GM18520 (cell line): ENCODE results near the gene CREBRF.
A peak's percentile ranks its signal among the peaks of the same experiment; 100 is the strongest.
"Not testable (repeated sequence)": the region's sequence is repeated elsewhere in the genome, so short reads cannot be mapped to it uniquely, and the experiment has no call there.

ENCODE experiments used
- ATAC-seq: cut with Tn5 transposase; IDR thresholded peaks from one replicate; pipeline ENCODE4 v1.9.1; 2021; ENCODE audit not compliant: unreplicated experiment

CREBRF gene

DNA sequence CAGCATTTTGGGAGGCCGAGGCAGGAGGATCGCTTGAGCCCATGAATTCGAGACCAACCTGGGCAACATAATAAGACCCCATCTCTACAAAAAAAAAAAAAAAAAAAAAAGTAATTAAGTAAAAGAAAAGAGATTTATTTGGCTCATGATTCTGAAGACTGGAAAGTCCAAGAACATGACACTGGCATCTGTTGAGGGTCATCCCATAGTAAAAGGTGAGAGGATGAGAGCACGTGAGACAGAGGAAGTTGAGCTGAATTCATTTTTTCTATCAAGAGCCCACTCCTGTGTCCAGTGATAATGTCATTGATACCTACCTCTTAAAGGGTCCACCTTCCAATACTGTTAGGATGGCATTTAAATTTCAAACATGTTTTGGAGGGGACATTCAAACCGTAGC, 19.8 kb downstream of the CREBRF start:
- no peak for ATAC-seq

GRCh38 chr5:173076471-173076870, 20.3 kb downstream of the CREBRF start:
- not testable (repeated sequence) for ATAC-seq

GRCh38 chr5:173078878-173079277, 22.7 kb downstream of the CREBRF start:
- no peak for ATAC-seq

DNA sequence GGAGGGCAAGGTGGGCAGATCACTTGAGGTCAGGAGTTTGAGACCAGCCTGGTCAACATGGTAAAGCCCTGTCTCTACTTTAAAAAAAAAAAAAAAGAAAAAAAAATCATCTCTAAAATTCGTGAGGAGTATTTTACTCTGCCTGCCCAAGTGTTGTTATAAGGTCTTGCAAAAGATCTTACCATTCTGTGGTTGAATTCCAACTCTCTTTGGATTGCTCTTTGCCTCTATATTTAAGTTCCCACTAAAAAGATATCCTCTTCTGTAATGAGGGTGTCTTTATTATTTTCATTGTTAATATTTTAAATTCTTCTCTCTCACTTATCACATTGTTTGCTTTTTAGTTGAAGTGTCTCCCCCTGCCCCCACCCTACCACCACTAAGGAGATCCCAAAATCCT, 33.4 kb downstream of the CREBRF start:
- ATAC-seq, result no peak

DNA sequence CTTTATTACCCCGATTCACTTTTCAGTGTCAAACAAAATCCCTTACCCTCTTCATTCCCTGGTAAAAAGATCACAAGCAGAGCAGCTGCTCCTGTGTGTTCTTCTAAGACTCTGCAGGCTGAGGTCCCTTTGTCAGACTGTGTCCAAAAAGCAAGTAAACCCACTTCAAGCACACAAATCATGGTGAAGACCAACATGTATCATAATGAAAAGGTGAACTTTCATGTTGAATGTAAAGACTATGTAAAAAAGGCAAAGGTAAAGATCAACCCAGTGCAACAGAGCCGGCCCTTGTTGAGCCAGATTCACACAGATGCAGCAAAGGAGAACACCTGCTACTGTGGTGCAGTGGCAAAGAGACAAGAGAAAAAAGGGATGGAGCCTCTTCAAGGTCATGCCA, 34.5 kb downstream of the CREBRF start:
- no peak for ATAC-seq

- ATAC-seq, result no peak
These were observed 35.8 kb downstream of the CREBRF start for GRCh38 chr5:173091981-173092380.

GRCh38 chr5:173093606-173094005, 37.5 kb downstream of the CREBRF start:
- no peak for ATAC-seq

DNA sequence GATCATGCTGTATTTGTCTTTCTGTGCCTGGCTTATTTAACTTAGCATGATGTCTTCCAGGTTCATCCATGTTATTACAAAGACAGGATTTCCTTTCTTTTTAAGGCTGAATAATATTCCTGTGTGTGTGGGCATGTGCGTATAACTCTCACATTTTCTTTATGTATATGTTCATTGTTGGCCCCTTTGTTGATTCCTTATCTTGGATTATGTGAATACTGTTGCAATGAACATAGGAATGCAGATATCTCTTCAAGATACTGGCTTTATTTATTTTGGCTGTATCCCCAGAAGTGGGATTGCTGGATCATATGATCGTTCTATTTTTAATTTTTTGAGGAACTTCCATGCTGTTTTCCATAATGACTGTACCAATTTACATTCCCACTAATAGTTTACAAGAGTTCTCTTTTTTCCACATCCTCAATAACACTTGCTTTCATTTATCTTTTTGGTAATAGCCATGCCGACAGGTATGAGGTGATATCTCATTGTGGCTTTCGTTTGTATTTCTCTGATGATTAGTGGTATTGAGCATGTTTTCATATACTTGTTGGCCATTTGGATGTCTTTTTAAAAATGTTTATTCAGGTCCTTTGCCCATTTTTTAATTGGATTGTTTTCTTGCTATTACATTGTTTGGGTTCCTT, 38.0 kb downstream of the CREBRF start:
- ATAC-seq, result no peak

- ATAC-seq, result no peak
These were observed 42.6 kb downstream of the CREBRF start for GRCh38 chr5:173098787-173099186.

DNA sequence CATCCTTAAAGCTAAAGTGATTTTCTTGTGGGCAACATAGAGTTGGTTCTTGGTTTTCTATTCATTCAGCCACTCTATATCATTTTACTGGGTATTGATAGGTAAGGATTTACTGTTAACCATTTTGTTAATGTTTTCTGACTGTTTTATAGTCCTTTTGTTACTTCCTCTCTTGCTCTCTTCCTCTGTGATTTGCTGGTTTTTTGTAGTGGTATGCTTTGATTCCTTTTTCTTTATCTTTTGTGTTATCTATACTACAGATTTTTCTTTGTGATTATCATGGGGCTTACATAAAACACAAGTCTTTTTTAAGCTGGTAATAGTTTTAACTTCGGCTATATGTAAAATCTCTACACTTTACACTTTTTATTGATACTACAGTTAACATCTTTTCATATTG, 43.3 kb downstream of the CREBRF start:
- no peak for ATAC-seq

DNA sequence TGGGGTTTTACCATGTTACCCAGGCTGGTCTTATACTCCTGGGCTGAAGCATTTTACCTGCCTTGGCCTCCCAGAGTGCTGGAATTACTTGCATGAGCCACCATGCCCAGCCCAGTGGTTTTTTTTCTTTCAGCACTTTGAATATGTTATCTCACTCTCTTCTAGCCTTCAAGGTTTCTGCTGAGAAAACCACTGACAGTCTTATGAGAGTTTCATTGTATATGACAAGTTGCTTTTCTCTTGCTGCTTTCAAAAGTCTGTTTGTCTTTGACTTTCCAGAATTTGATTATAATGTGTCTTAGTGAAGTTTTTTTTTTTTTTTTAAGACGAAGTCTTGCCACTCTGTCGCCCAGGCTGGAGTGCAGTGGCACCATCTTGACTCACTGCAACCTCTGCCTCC, 45.1 kb downstream of the CREBRF start:
- no peak for ATAC-seq

DNA sequence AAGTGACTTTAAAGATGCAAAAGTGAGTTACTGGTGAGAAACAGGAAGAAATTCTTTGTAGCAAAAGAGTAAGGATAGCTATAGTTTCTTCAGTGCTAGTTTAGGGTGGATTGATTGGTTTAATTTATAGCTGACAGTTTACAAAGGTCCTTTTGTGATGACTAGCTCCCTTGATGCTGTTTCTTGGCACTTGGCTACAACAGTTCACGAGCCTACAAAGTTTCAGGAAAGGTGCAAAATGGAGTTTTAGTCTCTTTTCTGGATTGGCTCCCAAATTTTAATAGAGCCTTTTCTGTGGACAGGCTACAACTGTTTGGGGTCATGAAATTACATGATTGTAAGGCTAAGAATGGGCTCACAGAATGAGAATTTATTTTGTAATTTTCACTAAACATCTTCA, 47.3 kb downstream of the CREBRF start:
- ATAC-seq, result no peak

DNA sequence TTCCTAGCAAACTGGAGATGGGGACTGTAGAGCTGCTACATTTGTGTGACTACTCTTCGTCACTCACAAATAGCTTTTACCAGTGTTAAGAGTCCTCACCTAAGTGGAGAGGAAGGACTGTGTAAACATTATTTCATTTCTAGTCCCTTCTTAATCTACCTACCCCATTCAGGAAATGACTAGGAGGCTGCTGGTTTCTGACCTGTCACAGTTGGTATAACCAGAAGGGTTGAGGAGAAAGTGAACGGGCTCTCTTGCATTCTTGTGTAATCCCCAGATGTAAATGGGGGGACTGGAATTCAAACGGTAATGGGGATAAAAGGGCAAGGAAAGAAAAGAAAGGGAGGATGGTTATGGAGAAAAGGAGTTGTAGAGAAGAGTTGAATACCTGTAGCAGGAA, 52.8 kb downstream of the CREBRF start:
- ATAC-seq, result no peak

DNA sequence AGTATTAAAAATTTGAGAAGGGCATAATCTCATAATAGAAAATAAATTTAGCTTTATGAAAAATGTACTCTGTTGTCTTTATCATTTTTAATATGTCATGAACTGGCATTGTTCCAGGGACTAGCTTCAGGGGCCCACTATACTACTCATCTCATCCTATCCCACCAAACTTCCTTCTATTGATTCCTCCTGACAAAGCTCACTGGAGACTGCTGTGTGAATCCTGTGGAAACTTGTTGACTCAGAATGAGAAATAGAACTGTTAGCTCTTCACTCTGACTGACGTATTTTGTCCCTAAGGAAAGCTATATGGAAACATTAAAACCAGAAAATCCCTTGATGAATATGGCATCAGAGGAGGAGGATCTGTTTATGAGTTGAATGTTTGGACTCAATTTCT, 58.4 kb downstream of the CREBRF start:
- no peak for ATAC-seq

- ATAC-seq, result no peak
These were observed 63.6 kb downstream of the CREBRF start for GRCh38 chr5:173119719-173120118.

DNA sequence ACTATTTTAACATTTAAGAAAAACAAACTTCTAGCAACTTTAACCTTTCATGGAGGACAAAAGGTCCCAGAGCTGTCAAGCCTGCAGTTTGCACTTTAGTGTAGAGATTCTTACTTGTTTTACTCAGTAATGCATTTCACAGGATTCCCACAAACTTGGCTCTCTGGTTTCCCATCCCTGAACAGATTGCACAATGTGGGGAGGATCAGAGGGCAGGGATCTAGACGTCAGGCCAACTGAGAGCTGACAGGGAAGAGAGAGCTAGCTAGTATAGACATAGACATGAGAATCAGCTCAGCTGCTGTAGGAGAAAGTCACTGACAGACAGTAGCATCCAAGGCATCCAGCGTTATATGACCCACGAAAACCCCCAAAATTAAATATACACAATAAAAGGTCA, 67.3 kb downstream of the CREBRF start:
- ATAC-seq, result no peak

DNA sequence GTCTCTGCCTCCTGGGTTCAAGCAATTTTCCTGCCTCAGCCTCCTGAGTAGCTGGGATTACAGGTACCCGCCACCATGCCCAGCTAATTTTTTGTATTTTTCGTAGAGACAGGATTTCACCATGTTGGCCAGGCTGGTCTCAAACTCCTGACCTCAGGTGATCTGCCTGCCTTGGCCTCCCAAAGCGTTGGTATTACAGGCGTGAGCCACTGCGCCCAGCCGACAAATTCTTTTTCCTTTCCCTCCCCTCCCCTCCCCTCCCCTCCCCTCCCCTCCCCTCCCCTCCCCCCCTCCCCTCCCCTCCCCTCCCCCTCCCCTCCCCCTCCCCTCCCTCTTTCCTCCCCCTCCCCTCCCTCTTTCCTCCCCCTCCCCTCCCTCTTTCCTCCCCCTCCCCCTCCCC, 76.0 kb downstream of the CREBRF start:
- ATAC-seq, result not testable (repeated sequence)

DNA sequence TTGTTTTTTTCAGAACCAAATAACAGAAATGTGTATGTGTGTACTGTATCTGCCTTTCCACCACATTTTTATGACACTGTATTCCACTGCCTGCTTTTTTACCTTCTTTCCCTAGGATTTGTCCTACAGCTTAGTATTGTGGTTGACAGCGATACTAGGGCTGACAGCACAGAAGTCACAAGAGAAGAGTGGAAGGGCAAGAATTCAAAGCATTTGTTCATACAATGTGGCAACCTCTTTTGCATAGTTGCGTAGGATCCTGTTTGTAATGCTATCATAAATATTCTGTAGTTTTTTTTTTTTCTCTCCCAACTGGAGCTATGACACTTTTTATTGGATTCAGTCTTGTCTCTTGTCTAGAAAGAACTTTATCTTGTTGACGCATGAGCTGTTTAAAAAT, 82.6 kb downstream of the CREBRF start:
- no peak for ATAC-seq

DNA sequence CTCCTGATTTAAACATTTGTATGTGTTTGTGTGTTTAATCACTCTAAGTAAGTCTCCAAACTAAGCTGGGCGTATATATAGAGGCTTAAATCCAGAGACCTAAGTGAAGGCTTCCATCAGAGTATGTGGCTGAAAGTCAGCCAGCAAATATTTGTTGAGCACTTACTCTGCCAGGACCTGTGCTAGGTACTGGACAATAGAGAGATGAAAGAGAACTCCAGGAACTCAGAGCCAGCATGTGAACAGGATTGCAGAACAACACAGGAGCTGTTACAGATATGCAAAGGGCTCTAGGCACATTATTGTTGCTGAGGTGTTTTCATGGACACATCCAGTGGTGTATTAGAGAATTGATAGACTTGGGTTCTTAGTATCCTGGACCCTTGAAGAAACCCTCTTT, 83.5 kb downstream of the CREBRF start:
- ATAC-seq, result no peak

- no peak for ATAC-seq
These were observed 84.6 kb downstream of the CREBRF start for GRCh38 chr5:173140769-173141168.

DNA sequence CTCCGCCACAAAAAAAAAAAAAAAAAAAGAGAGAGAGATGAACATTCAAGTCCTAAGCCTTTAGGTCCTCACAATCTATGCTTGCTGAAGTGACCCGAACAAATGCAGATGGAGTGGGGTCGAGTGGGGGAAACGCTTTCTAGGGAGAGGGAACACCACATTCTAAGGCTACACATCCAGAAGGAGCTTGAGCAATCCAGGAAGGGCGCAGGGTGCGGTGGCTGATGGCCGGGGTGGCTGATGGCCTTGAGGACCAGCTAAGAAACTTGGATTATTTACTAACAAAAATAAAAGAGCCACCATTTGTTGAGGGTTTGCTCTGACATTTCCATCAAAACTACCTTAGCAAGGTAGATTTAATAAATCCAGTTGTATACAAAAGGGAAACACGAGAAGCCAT, 87.4 kb downstream of the CREBRF start:
- ATAC-seq, result no peak

DNA sequence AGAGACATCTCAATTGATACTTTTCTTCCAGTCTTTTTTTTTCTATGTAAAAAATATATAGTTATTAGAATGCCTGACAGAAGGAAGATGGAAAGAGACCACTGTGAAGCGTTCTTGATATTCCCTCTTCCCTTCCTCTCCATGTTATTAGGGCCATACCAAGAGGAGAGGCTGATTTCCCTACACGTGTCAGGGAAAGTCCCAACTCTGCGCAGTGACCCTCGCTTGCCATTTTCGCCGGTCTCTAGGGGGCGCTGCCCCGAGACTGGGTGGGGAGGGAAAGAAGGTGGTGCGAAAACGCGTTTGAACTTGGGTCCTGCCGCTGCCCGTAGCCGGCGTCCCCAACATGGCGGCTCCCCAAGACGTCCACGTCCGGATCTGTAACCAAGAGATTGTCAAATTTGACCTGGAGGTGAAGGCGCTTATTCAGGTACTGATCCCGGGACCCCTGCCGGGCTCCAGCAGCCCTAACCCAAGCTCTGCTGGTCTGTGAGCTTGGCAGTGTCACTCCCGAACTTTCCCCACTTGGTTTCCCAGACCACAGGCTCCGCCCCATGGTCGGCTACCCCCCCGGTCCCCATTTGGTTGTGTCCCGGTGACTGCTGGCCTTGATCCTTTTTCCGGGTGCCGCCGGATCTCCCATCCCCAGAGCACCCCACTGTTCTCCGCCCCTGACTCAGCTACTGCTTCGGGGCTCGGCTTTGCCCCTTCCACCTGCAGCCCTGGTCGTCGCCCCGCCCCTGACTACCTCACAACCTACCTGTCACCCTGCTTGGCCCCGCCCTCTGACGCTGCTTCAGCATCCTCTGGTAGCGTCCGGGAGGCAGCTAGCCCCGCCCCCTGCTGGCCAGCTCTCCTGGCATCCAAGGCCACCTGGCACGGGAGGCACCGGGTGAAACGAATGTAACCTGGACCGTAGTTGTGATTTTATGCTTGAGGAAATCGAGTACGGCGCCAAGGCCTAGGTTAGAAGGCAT, 88.3 kb downstream of the CREBRF start, which contains the start of gene BNIP1:
TSS of gene BNIP1 (plus strand) at position 332 of the 977 bp plus-strand sequence. CDS start at position 347, 15 bp downstream.
- ATAC-seq, result peak; percentile 75
